ENCODE measurements around the gene ZNF827.

GRCh38 chr4:145819853-145820181, 118.8 kb downstream of the ZNF827 start:
- TF ChIP-seq GATA2 (IDR thresholded peaks at IDR 0.05; ENCODE audit: low read depth, low read length) (no peak), GATA3 (IDR thresholded peaks at IDR 0.05; ENCODE audit: low read depth, low read length) (no peak)

Data from SH-SY5Y (cell line).